B cell (primary cell): Measurements from ENCODE around the gene SLC9A9. TPM values are rescaled to one million over a fixed set of nuclear protein-coding genes. Genes with fewer than 3 reads are reported as not detected.

Experiments
- ATAC-seq: fragments of 200-7000 bp; cut with Tn5 transposase; one replicate; pipeline ENCODE4 v1.10.0; 2021; ENCODE audit warnings: low read depth, mild to moderate bottlenecking, moderate number of reproducible peaks, moderate library complexity
- CTCF ChIA-PET: fragments of 350-600 bp; sonication (Branson Sonifier 250); formaldehyde crosslinking; loops from one replicate; lab custom pipeline; 2021; ENCODE audit warnings: antibody characterized with exemption, inconsistent platforms; lab: Charles Lee
- POLR2A ChIA-PET: fragments of 350-600 bp; sonication (Branson Sonifier 250); formaldehyde crosslinking; loops from one replicate; lab custom pipeline; 2021; ENCODE audit warnings: antibody characterized with exemption; lab: Charles Lee
- DNase-seq: peaks from one replicate; pipeline ENCODE4 v3.0.0; 2013
- H2AFZ ChIP-seq: 2 replicates; pipeline ENCODE4 v1.6.1; 2012; ENCODE audit warnings: mild to moderate bottlenecking, low read depth, low read length; ENCODE audit not compliant: insufficient read depth, poor library complexity, severe bottlenecking
- H3K27ac ChIP-seq, 2 donors: 1 replicate in 1 of 2; 2 replicates in 1 of 2; pipeline ENCODE4 v1.5.1; 2012 to 2013; ENCODE audit warnings: low read length in 2 of 2, mild to moderate bottlenecking in 2 of 2, moderate library complexity in 1 of 2
- H3K27me3 ChIP-seq, 4 experiments: fragments of 200-600 bp in 1 of 4; sonication (generic) in 1 of 4; replicated peaks in 1 of 4; 1 replicate in 2 of 4; 2 replicates in 2 of 4; pipeline versions ENCODE4 v1.6.1 to v1.7.0; 2013 to 2016; ENCODE audit warnings: low read length in 3 of 4, mild to moderate bottlenecking in 2 of 4, mixed read lengths in 1 of 4, moderate library complexity in 1 of 4; ENCODE audit not compliant: insufficient read depth in 4 of 4, control insufficient read depth in 3 of 4; ENCODE audit errors: control extremely low read depth in 1 of 4
- H3K36me3 ChIP-seq, 2 experiments: replicated peaks in 1 of 2; 1 replicate in 1 of 2; 2 replicates in 1 of 2; pipeline versions ENCODE4 v1.6.1 to v1.7.1; 2013; ENCODE audit warnings: low read length in 1 of 2; ENCODE audit not compliant: insufficient read depth in 2 of 2, control insufficient read depth in 1 of 2; ENCODE audit errors: control extremely low read depth in 1 of 2, extremely low read depth in 1 of 2
- H3K4me1 ChIP-seq, 2 donors: fragments of 200-600 bp in 1 of 2; sonication (generic) in 1 of 2; 1 replicate in 1 of 2; 2 replicates in 1 of 2; pipeline versions ENCODE4 v1.5.1 to v1.6.1; 2013 to 2017; ENCODE audit warnings: low read length in 2 of 2; ENCODE audit not compliant: control insufficient read depth in 2 of 2, insufficient read depth in 2 of 2
- H3K4me2 ChIP-seq: replicated peaks from 2 replicates; pipeline ENCODE3; 2012; ENCODE audit warnings: mild to moderate bottlenecking, low read depth, low read length; ENCODE audit not compliant: poor library complexity, severe bottlenecking
- H3K4me3 ChIP-seq, 5 experiments: fragments of 200-600 bp in 1 of 5; sonication (generic) in 1 of 5; 1 replicate in 3 of 5; 2 replicates in 2 of 5; pipeline versions ENCODE4 v1.5.1 to v1.7.0; 2011 to 2016; ENCODE audit warnings: low read length in 4 of 5, mild to moderate bottlenecking in 4 of 5, low read depth in 2 of 5, control low read depth in 1 of 5, moderate library complexity in 1 of 5; ENCODE audit not compliant: insufficient read depth in 1 of 5; ENCODE audit errors: control extremely low read depth in 1 of 5, extremely low read depth in 1 of 5
- H3K79me2 ChIP-seq: fragments of 200-600 bp; sonication (generic); one replicate; pipeline ENCODE4 v1.6.0; 2016; ENCODE audit warnings: low read length; ENCODE audit not compliant: control insufficient read depth, insufficient read depth
- H3K9ac ChIP-seq: fragments of 200-600 bp; sonication (generic); 2 replicates; pipeline ENCODE4 v1.6.1; 2017; ENCODE audit warnings: mild to moderate bottlenecking, low read length, moderate library complexity
- H3K9me3 ChIP-seq, 3 donors: one replicate each; pipeline versions ENCODE4 v1.6.1 to v1.7.1; 2013; ENCODE audit warnings: low read length in 2 of 3; ENCODE audit not compliant: control insufficient read depth in 2 of 3, insufficient read depth in 1 of 3; ENCODE audit errors: control extremely low read depth in 1 of 3
- H4K20me1 ChIP-seq: 2 replicates; pipeline ENCODE4 v1.6.0; 2012; ENCODE audit warnings: mild to moderate bottlenecking, low read length; ENCODE audit not compliant: insufficient read depth, control insufficient read depth, poor library complexity, severe bottlenecking
- H3K27ac Mint-ChIP-seq: one replicate; pipeline ENCODE4 v1.8.0; 2021; ENCODE audit warnings: mixed read lengths
- H3K27me3 Mint-ChIP-seq: one replicate; pipeline ENCODE4 v1.8.0; 2021; ENCODE audit warnings: mixed read lengths
- H3K4me1 Mint-ChIP-seq: one replicate; pipeline ENCODE4 v1.8.0; 2021; ENCODE audit warnings: mixed read lengths
- H3K4me3 Mint-ChIP-seq: one replicate; pipeline ENCODE4 v1.8.0; 2021; ENCODE audit warnings: mixed read lengths
- H3K9me3 Mint-ChIP-seq: one replicate; pipeline ENCODE4 v1.8.0; 2022; ENCODE audit warnings: mixed read lengths; ENCODE audit not compliant: insufficient read depth
- EZH2 ChIP-seq: IDR thresholded peaks from 2 replicates; pipeline ENCODE4 v1.6.1; 2012; ENCODE audit warnings: borderline replicate concordance, low read depth, mild to moderate bottlenecking, moderate library complexity, low read length; ENCODE audit not compliant: insufficient read depth, poor library complexity, severe bottlenecking
- WGBS: methylation state at CpG from one replicate; pipeline ENCODE4 v1.1.5; 2013; ENCODE audit warnings: missing lambda C conversion rate; ENCODE audit not compliant: insufficient coverage; 5-methylcytosine and 5-hydroxymethylcytosine counted together
- intact Hi-C: fragments of 100-400 bp; cut with micrococcal nuclease; formaldehyde crosslinking; loops from one replicate; pipeline ENCODE4 v1.10.0; 2022
- polyA plus RNA-seq: library from polyadenylated mRNA; depleted of rRNA; stranded (reverse); fragments of >200 nt; gene quantifications from 2 replicates; pipeline ENCODE4 v1.2.3, GENCODE V29; 2012
- total RNA-seq, 2 donors: library from RNA; stranded (reverse); fragments of 120-200 nt in 1 of 2; gene quantifications; 1 replicate in 1 of 2; 2 replicates in 1 of 2; pipeline versions ENCODE4 v1.2.3 to v1.2.4, GENCODE V29; 2013 to 2022
- TF ChIP-seq, protein P1 (sequence below): fragments of 200-600 bp; IDR thresholded peaks from one replicate; pipeline ENCODE4 v1.8.0; 2022; ENCODE audit warnings: antibody characterized with exemption, mild to moderate bottlenecking

SLC9A9 gene
- total and polyA plus RNA-seq, 2 donors (not counting 1 experiment from before 2014, with no cell fraction given), result 7.7 to 17.3 TPM

DNA sequence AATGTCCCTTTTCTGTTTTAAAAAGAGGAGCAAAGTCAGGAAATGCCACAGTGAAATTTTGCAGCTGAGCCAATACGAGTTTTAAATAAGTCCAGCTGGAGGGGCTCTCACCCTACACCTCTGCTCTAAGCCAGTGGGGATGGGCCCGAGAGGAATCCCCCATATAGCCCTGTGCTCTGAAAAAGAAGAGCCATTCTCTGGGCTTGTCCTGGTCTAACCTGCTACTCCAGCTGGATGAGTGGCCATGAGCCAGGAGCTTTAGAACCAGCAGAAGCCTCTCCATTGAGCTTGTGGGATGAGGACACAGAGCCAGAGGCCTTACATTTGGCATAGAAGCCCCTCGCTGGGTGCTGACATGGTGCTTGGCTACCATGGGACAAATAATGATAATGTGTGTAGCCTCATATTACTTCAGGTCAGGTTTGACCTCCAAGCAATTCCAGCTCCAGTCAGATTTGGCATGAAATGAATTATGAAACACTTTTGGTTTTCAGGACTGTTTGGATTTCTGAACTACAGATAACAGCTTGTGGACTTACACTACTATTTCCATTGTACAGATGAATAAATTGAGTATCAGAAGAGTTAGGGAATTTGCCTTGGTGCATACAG, 556.3 kb downstream of the SLC9A9 start:
- H3K36me3 ChIP-seq, result no peaks in the 10 kb centered on the region
- H3K4me3 ChIP-seq, result no peak overlapping the region
- Mint-ChIP-seq H3K27me3 (no peaks in the 10 kb centered on the region), H3K4me1 (peaks cover 19% of the 10 kb centered on the region), H3K4me3 (no peak overlapping the region), H3K27ac (no peak overlapping the region), H3K9me3 (no peaks in the 10 kb centered on the region)
- H3K79me2 ChIP-seq, result no peaks in the 10 kb centered on the region
- no peak for ATAC-seq
- no peak overlapping the region for H3K27ac ChIP-seq
- no peak for DNase-seq
- no peak overlapping the region for H3K9ac ChIP-seq
- no peak overlapping the region for H2AFZ ChIP-seq
- POLR2A ChIA-PET, result interaction anchor here (1.4 kb wide), 1 partner anchor 382 kb away, joined by 3 read pairs; no protein-coding TSS in a partner anchor
- 100% methylated on average over 3 of the region's 3 CpGs for WGBS
- CTCF ChIA-PET, result no interaction called here
- H3K9me3 ChIP-seq, result no peaks in the 10 kb centered on the region
- H3K4me1 ChIP-seq, result peaks cover 0 to 13% of the 10 kb centered on the region in 2 donors
- no peak overlapping the region for H3K4me2 ChIP-seq
- H4K20me1 ChIP-seq, result no peaks in the 10 kb centered on the region
- no peaks in the 10 kb centered on the region for H3K27me3 ChIP-seq
- TF ChIP-seq EZH2, result no peak
- TF ChIP-seq, protein P1, sequence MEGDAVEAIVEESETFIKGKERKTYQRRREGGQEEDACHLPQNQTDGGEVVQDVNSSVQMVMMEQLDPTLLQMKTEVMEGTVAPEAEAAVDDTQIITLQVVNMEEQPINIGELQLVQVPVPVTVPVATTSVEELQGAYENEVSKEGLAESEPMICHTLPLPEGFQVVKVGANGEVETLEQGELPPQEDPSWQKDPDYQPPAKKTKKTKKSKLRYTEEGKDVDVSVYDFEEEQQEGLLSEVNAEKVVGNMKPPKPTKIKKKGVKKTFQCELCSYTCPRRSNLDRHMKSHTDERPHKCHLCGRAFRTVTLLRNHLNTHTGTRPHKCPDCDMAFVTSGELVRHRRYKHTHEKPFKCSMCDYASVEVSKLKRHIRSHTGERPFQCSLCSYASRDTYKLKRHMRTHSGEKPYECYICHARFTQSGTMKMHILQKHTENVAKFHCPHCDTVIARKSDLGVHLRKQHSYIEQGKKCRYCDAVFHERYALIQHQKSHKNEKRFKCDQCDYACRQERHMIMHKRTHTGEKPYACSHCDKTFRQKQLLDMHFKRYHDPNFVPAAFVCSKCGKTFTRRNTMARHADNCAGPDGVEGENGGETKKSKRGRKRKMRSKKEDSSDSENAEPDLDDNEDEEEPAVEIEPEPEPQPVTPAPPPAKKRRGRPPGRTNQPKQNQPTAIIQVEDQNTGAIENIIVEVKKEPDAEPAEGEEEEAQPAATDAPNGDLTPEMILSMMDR, result no peak
- intact Hi-C loops, result no loop called here

DNA sequence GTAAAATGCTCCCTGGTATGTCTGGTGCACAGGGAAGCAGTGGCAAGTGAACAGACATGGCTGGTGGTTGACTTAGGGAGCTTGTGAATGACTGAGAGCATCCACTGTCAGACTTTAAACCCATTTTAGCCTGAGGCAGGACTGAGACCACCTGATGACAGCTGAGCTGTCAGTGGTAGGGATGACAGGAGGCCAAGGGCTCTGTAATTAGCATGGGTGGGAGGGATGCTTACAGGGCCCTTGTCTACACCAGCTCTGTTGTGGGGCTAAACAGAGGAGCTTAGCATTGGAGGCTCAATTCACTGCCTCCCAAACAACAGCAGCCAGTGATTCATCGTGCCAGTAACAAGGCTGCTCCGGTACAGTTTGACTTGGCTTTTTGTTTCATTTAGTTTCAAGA, 559.3 kb downstream of the SLC9A9 start:
- Histone ChIP-seq H3K27me3 (no peaks in the 10 kb centered on the region), H3K79me2 (no peaks in the 10 kb centered on the region), H4K20me1 (no peaks in the 10 kb centered on the region), H3K27ac (no peak overlapping the region), H3K4me2 (no peak overlapping the region), H3K4me3 (no peak overlapping the region), H3K9me3 (no peaks in the 10 kb centered on the region), H3K9ac (no peak overlapping the region), H3K36me3 (no peaks in the 10 kb centered on the region), H3K4me1 (peaks cover 0 to 3% of the 10 kb centered on the region in 2 donors), H2AFZ (no peak overlapping the region)
- ChIA-PET POLR2A (no interaction called here), CTCF (interaction anchor here (0.9 kb wide), 1 partner anchor 24 kb away, joined by 3 read pairs; no protein-coding TSS in a partner anchor)
- no peak overlapping the region for H3K4me3 Mint-ChIP-seq
- H3K27me3 Mint-ChIP-seq, result no peaks in the 10 kb centered on the region
- intact Hi-C loops, result no loop called here
- ATAC-seq (no peak), DNase-seq (no peak)
- no peak for TF ChIP-seq EZH2
- TF ChIP-seq, protein P1, result no peak
- no peaks in the 10 kb centered on the region for H3K9me3 Mint-ChIP-seq
- peaks cover 6% of the 10 kb centered on the region for H3K4me1 Mint-ChIP-seq
- no CpG with 5 or more reads among the region's 2 CpGs for WGBS
- H3K27ac Mint-ChIP-seq, result no peak overlapping the region
